LoVo (cell line): Measurements from ENCODE around the gene EME1.
"Not testable (repeated sequence)": the region's sequence is repeated elsewhere in the genome, so short reads cannot be mapped to it uniquely, and the experiment has no call there.

Experiments
- DNase-seq: peaks from one replicate; pipeline ENCODE4 v3.0.0-alpha.2; 2016; ENCODE audit warnings: low spot score

Gene EME1

GRCh38 chr17:50372758-50373556 lies at the start of gene EME1, which contains the start of gene MRPL27:
TSS of gene EME1 (plus strand) at chr17:50373229. CDS start at chr17:50375209, 1,980 bp downstream.
TSS of gene MRPL27 (minus strand) at chr17:50373184. CDS start at chr17:50373170, 14 bp downstream.
- DNase-seq = peak; percentile 92

GRCh38 chr17:50325906-50326305 lies 47.1 kb upstream of the EME1 start:
- no peak for DNase-seq

DNA sequence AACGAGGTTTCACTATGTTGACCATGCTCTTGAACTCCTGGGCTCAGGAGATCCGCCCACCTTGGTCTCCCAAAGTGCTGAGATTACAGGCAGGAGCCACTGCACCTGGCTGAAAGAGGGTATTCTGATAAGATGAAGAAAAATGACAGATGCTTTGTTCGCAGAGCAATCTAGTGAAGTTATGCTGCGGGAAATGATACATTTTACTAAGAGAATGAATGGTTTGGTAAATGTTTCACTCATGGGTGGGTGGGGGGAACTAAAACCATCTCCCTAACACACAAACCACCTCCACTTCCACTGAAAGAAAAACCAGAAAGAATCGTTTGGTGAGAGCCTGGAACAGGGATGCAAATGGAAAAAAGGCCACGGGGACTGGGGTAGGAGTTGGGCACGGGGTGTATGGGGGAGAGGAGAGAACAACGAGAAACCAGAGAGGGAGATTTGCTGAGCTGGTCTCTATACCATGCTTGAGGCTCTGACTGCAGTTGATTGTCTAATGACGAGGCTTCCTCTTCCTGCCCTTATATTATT lies 46.1 kb upstream of the EME1 start:
- no peak for DNase-seq

GRCh38 chr17:50328363-50329325 lies 44.4 kb upstream of the EME1 start:
- DNase-seq = no peak

DNA sequence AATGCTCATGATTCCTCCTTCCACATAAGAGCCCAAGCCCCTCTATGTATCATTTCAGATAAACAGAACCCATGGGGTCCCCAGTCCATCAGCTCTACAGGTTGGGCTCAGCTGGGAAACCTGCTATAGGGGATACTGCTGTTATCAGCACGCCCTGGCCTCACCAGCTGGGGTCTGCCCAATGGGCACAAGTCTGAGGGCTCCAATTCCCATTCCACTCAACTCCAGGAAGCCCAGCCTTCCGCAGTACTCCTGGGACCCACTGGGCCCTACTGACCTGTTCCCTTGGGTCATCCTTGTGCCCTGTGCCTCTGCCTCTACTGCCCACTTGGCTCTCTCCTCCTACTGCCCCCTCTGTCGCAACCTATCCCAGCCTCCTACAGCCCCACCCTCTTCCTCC lies 43.3 kb upstream of the EME1 start:
- no peak for DNase-seq

DNA sequence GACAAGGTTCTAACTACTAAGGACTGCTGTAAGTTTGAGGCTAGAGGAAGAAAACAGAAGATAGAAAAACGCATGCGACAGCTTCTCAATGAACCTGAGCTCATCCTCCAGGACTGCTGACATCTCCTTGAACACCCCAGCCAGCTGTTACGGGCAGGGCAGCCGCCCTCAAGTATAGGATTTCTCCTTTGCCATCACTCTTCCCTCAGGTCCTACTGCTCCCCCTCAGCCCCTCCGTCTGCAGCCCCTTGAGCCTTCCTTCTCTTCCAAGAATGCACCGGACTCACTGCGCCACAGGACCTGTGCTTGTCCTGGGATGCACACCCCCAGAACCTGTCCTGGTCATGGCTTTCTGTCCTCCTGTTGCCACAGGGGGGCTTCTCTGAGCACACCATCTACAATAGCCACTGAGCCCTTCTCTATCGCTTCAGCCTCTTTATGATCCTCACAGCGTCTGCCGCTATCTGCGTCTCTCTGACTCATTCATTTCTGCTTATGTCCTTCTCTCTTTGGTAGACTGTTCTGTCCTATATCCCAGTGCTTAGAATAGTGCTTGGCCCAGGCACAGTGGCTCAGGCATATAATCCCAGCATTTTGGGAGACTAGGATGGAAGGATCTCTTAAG lies 42.8 kb upstream of the EME1 start:
- no peak for DNase-seq

DNA sequence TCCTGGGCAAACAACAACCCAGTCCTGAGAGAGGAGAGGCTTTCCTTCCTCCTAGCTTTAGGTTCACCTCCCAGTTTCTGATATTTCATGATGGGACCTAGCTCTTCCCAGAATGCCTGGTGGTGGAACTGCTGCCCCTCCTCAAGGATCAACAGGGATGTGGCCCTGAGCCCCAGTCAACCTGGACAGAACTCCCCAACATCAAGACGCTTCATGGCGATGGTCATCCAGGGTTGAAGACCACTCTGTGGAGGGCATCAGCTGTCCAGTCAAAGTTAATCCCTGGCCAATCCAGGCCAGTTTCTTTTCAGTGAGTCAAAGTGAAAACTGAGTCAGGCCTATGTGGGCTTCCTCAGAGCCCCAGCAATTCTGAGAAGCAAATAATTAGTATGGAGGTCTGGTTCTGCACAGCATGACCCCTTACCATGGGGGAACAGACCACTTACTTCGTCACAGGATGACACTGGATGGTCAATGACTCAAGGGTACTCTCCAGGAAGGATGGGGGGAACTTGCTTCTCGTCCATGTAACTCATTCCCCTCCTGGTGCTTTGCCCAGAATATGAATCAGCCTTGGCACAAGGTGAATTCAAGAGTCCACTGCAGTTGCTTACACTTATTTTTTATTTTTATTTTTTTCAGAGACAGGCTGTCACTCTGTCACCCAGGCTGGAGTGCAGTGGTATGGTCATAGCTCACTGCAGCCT lies 41.8 kb upstream of the EME1 start:
- no peak for DNase-seq

GRCh38 chr17:50332196-50332595 lies 40.8 kb upstream of the EME1 start:
- DNase-seq = no peak

DNA sequence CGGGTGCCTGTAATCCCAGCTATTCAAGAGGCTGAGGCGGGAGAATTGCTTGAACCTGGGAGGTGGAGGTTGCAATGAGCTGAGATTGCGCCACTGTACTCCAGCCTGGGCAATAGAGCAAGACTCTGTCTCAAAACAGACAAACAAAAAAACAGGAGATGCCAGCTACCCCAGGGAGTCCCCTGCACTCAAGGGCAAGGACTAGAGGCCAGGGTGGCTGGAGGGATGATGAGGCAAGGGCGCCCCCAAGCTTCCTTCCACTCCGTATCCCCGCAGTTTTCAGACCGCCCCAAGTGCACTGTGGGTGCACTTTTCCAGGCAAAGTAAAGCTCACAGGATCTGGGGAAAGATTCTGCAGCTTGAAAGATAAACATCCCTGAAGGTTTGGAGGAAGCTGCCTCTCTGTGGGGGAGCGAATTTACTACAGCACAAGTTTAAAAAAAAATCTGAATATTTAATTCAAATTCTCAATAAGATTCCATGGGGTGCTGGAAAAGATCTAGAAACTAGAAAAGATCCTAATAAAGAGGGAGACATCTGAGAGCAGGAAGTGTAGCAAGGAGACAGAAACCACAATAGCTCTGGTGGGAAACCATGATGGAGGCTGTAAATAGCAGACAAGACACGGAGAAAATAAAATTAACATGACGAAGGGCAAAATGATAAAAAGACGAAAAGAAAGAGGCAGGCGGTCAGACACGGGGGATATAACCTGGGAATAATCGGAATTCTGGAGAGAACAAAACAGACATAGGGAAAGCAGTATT lies 39.6 kb upstream of the EME1 start:
- not testable (repeated sequence) for DNase-seq

DNA sequence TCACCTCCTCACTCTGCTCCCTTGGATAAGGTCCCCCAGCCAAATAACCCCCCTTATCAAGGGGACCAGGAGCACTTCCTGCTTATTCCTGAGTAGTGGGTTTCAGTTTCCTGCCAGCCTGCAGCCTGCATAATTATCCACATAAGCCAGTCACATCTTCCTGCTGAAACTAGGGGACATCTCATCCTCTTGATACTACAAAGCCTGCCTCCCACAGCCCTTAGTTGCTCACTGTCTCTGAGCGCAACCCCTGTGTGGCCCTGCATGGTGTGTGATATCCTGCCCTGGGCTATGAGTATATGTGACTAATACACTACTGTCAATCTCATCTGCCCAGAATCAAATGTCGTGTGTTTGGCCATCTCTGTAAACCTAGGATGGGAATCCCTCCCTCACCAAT lies 35.1 kb upstream of the EME1 start:
- no peak for DNase-seq

DNA sequence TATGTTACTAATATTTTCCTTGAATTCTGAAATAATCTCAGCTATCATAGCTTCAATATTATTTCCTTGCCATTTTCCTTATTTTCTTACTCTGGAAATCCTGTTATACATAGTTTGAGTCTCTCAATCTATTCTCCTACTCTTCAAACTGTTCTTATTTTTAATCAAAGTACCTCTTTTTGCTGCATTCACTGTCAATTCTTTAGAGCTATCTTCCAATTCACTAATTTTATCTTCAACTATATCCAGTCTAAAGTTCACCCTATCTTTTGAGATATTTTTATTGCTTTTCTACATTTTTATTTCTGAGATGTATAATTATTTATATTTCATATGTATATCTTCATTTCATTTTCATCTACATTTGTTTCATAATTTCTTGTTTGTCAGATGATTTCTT lies 34.4 kb upstream of the EME1 start:
- DNase-seq = no peak

- no peak for DNase-seq
Observed at GRCh38 chr17:50339381-50339780, 33.6 kb upstream of the EME1 start.

- DNase-seq = no peak
Observed at GRCh38 chr17:50344731-50345365, 28.2 kb upstream of the EME1 start.

DNA sequence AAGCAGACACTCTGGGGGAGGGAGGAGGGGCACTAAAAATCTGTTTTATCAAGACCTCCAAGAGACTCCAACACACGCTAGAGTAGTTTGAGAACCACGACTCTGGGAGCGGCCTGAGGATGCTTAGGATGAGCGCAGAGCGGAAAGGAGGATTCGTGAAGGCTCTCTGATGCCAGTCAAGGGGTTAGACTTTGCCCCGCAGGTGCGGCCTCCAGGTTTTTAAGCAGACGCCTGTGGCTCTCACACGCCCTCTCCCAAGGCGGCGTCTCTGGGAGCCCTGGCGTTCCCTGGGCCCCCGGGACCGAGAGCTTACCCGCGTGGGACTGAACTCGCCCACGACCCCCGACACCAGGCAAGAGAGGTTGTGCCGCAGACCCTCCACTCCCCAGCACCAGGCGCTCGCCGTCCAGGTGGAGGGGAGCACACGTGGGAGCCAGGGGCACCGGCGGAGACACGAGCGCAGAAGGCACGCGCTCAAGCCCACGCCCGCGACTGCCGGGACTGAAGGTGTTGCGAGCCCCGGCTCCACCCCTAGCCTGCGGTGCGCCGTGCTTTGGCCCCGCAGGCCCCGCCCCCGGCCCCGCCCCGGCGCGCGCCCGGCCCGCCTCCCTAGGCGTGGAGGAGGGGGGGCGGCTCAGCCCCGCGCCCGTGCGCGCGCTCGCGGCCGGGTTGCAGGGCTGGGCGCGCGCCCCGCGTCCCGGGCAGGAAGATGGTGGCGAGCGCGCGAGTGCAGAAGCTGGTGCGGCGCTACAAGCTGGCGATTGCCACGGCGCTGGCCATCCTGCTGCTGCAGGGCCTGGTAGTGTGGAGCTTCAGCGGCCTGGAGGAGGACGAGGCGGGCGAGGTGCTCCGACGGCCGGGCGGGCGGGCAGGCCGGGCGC lies 27.4 kb upstream of the EME1 start, which contains the start of gene XYLT2:
XYLT2 (plus strand) TSS at position 695 of the 881 bp plus-strand sequence; CDS start at position 710, 15 bp downstream.
- DNase-seq = peak; percentile 85

DNA sequence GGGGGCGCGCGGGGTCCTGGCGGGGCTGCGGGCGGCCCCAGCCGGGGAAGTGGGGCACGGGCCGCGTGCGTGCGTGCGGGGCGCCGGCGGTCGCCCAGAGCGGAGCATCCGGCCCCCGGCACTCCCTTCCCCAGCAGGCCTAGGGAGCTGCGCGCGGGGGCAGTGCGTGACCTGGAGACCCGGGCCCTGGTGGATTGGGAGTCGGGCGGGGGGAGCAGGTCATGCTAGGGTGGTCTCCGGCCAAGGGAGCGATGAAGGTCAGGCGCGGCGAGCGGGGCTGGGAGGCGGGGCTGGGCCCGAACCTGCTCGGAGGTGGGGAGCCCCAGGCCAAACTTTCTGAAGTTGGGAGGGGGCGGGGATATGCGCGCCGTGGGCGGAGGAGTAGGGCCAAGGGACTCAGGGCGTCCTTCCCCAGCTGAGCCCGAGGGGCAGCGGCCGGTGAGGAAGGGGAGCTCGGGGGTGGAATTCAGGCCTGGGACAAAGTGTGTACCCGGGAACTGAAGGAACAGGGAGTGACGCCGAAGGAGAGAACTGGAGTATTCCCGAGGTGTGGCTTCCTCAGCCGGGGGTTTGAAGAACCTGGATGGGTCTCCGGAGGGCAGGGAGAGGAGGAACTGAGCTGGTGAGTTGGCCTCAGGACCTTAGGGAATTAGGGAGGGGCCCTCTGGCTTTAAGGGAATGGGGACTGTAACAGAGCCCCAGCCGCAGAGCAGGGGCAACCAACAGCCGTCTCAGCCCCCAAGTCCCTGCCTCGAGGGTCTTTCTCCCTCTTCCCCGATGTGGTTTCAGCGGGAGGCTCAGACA lies 26.5 kb upstream of the EME1 start:
- DNase-seq = peak; percentile 17

GRCh38 chr17:50347117-50347893 lies 25.7 kb upstream of the EME1 start:
- DNase-seq = no peak

DNA sequence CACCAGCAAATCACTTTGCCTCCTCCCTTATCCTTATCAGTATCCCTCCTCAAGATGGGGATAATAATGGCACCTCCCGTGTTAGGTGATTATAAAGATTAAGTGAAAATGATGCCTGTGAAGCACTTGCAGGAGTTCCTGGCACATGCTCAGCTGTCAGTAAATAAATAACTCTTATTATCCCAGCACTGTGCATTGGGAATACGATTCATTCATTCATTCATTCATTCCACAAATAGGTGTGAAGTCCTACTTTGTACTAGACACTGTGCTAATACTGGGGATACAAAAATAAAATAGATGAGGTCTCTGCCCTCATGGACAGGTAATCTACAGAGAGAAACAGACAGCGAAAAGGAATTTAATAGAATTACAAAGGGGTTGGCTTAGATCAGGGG lies 25.1 kb upstream of the EME1 start:
- DNase-seq = no peak
